DMS79 treated with DMSO at 0.1 percent for 48 hours (cell line): ENCODE measurements around the gene FOXN1.

ENCODE experiments used
- DNase-seq: peaks from one replicate; lab custom pipeline; 2025; lab: John Stamatoyannopoulos, UW

Gene FOXN1

DNA sequence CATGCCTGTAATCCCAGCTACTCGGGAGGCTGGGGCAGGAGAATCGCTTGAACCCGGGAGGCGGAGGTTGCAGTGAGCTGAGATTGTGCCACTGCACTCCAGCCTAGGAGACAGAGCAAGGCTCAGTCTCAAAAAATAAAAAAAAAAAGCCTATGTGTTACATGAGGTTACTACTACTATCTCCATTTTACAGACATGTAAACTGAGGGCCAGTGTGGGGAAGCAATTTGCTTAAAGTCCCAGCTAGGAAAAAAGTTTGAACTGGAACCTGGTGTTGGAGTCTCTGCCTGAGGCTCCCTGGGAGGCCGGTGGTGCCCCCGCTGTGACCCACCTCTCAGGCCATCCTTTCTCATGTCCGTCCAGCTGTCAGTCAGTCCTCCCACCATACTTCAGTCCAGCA is 28.2 kb upstream of the FOXN1 start:
- DNase-seq = no peak

DNA sequence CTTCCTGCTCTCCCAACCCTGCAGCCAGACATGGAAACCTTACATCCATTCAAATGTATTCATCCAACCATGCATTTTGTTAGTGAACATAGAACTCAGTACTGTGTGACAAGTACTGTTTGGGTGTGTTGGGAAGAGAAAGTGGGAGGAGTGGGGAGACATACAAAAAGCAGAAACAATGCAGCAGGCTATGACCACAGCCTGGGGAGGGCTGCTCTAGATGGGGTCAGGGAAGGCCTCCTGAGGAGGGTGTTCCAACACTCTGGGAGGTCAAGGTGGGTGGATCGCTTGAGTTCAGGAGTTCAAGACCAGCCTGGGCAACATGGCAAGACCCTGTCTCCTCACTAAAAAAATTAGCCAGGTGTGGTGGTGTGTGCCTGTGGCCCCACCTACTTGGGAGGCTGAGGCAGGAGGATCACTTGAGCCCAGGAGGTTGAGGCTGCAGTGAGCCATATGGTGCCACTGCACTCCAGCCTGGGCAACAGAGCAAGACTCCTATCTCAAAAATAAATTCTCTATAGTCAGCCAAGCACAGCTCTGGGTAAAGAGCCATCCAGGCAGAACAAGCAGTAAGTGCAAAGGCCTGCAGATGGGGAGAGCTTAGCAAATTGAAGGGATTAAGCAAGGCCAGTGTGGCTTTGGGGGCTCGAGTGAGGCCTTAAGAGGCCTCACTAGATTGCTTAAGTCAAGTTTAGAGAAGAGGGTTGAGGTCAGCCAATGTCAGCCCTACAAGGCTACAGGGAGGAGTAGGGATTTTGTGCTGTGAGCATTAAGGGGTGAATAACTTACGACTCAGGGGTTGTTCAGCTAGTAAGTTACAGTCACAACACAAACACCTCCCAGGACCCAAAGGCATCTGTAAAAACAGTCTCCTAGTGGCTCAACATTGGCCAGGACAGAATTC is 27.2 kb upstream of the FOXN1 start:
- no peak for DNase-seq

DNA sequence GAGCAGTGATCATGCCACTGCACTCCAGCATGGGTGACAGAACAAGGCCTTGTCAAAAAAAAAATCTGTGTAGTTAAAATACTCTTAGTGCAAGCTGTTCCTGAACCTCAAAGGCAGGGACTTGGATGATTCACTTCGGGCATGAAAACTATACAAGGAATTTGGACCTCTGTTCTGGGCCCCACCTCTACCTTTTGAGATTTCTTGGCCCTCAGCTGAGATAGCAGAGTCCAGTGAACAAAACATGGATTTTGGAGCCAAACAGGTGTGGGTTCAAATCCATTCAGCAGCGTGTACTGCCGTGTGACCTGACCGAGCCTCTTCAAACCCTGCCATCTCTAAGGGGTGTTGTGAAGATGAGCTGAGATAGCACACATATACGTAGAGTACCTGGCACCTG is 25.9 kb upstream of the FOXN1 start:
- DNase-seq = no peak

DNA sequence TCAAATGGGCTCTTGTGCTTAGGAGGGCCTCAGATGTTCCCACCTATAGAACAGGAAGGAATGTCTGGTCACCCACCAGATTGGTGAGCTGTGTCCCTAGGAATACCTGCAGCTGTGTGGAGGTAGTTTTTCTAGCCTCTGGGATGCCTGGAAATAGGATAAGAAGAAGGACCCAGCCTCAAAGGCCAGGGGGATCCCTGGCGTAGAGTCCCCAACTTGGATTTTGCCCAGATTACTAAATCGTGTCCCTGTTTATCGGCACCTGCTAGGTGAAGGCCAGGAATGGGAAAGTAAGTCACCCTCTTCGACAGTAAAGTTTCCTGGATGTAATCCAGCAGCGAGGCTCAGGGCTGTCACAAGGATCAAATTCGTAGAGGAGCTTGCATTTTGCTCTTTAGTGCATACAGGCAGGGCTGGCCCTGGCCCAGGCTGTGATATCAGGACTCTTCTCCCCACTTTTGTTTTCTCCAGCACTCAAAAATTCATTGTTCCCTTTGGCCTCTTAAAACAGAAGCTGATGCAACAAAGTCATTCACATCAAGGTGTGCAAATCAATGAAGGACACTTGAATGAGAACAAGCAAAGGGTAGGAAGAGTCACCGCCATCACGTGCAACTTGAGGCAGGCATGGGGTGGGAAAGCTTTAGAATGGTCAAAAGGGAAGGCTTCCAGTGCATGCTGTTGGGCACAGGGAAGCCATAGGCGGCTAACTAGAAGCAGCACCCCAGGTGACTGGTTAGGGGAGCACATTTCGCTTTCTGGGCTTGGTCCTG is 25.2 kb upstream of the FOXN1 start:
- peak; percentile 91 for DNase-seq

DNA sequence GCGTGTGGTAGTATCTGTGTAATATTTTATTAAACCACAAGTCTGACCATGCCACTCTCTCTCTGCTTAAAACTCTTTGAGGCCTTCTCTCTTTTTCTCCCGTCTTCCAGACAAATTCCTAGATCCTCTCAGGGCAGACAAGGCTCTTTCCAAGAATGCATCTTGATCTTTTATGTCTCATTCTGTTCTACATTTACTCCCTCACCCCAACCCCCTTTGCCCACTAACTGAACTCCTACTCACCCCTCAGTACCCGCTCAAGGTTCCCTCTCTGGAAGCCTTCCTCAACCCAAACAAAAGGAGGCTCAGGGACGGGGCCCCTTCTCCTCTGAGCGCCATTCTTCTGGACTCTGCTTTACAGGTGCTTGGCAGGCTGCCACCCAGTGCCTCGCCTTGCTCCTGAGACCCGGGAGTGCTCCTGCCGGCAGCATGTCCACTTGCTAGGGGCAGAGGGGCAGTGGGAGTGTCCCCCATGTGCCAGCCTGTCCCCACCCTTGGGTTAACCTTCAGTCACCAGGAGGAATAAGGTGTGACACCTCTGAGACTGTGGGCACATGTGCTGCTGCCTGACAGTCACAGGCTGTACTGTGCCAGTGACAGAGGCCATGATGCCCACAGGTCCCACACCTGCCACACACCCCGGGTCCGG is 23.5 kb upstream of the FOXN1 start:
- DNase-seq = no peak

DNA sequence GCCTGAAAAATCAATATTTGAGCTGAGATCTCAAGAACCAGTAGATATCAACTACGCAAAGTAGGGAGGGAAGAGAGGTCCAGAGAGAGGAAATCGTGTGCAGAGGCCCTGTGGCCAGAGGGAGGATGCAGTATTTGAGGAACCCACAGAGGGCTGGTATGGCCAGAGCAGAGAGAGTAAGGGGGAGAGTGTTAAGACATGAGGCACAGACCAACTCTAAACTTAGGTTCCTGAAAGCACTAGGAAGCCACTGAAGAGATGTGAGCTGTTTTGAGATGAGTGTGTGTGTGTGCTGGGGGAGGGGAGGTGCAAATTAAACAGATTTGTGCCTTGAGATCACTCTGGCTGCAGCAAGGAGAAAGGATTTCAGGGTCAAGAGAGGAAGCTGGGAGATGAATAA is 21.9 kb upstream of the FOXN1 start:
- DNase-seq = no peak

DNA sequence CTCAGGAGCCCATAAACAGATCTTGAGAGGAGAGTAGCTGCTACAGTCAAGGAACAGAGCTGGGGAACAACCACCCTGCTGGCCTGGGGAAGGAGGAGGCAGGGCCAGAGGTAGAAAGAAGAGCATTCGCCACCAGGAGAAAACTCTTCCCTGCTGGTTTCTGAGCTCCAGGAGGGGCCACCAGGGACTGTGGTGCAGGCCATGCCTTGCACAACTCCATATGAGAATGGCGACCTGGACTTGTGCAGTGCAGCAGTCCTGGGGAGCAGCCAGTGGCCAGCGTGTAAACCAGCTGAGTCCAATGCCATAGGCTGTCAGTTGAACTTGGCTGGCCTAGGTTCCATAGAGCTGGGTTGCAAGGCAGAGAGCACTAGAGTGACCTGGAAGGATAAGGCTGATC is 21.1 kb upstream of the FOXN1 start:
- no peak for DNase-seq

DNA sequence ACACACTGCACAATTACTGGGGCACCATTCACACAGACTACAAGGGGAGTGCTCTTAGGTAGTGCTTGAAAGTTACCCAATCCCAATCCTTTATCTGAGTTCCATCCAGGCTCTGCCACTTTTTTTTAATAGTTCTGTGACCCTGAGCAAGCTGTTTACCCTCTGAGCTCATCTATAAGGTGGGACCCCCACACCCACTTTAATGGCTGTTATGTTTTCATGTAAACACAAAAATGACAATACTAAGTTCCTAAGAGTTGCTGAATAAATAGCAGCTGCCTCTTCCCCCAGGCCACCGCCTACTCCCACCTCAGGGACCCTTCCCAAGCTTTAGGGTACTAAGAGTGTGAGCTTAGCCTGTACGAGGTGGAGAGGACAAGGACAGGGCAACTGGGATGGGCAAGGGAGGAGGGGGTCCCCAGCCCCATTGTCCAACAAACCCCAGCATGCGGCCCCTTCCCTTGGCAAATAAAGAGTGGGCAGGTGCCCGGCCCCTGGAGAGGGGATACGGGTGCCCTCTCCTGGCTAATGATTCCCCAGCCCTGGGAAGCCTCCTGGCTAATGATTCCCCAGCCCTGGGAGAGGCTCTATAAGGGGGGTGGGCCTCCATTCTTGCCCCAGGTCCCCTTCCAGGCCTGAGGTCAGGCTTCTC is 18.1 kb upstream of the FOXN1 start:
- DNase-seq = no peak

DNA sequence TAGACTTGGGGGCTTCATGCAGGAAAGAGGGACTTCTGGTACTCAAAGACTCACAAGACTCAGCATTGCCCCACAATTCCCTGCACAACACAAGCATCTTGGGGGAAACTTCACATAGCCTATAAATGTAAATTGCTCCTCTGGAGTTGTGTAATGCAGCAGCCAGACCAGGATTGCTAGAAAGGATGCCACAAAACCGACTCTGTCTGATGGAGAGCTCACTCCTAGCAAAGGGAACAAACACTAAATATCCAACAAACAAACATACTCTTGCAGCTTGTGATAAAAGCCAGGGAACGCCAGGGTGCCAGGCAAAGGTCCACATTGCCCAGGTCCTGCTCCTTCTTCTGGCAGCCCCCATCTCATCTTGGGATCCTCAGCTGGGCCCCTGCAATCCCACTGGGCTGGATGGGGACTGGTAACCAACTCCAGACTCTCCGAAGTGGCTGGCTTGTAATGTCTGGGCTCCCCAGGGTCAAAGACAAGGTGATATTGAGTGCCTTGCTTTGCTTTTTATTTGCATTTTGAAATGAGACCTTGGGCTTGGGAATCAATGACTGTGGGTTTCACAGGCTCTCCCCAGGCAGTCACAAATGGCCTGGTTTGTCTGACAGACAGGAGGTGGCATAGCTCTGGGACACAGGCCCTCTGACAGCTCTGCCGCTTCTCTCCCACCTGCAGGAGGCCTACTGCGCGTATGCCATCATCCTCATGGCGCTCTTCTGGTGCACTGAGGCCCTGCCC is 17.4 kb upstream of the FOXN1 start:
- no peak for DNase-seq

DNA sequence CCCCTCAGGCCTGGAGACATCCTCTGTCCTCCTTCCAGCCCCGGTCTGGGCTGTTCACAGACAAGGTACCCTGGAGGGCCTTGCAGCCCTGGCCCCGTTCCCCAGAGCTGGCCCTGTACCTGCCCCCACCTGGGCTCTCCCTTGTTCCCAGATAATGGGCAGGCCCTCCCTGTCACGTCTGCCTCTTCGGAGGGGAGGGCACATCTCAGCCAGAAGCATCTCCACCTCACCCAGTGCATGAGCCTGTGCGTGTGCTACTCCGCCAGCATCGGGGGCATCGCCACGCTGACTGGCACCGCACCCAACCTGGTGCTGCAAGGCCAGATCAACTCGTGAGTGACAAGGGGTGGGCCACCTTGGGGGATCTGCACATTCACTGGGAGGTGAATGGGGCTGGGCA is 14.9 kb upstream of the FOXN1 start:
- no peak for DNase-seq

DNA sequence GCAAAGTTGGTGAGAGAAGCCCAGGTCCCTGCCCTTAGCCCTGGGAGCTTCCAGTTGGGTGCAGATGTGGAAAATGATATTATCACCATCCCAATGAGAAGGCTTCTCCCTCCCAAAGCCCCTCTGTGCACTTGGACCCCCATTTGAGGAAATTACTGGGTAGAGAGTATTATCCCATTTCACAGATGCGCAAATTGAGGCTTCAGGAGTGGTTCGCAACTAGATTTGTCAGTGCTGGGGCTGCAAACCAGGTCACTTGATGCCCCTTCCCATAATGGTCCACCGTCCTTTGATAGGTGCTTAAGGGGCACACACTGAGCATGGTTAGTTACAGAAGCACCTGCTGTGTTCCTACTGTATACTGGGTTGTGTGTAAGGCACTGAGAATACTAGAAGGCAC is 14.3 kb upstream of the FOXN1 start:
- DNase-seq = no peak

DNA sequence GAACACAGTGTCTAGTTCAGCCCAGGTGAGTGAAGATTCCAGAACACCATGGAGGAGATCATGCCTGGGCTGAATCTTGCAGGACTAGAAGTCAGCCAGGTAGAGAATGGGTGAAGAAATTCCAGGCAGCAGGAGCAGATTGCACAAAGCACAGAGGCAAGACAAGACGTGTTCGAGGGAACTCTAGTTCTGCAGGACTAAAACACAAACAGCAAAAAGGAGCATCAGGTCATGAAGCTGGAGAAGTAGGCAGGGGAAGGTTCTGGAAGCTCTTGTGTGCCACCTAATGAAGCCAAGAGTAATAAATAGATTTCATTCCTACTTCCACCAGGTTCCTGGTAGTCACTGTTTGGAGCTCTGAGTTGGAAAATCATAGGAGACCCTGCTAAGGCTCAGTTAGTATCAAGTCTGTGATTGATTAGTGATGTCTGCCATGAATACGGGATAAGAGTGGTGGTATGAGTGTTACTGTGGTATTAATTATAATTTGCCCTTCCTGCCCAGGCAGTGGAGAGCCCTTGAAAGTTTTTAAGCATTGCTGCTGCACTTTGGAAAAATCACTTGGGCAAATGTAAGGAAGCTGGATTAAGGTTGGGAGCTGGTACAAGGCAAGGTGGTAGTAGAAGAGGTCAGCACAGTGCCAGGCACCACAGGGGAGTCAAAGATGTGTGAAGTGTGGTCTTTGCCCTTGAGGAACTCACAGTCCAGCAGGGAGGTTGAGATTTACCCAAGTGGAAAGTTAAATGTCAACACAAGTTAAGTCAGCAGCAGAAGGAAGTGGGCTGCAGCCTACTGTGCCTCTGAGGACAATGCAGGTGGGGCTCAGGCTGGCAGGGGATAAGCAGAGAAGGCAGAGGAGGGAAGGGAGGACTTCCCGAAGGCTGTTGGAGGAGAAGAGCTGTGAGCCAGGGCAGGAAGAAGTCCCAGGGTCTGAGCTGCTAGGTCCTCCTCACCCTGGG is 13.5 kb upstream of the FOXN1 start:
- DNase-seq = peak; percentile 43

DNA sequence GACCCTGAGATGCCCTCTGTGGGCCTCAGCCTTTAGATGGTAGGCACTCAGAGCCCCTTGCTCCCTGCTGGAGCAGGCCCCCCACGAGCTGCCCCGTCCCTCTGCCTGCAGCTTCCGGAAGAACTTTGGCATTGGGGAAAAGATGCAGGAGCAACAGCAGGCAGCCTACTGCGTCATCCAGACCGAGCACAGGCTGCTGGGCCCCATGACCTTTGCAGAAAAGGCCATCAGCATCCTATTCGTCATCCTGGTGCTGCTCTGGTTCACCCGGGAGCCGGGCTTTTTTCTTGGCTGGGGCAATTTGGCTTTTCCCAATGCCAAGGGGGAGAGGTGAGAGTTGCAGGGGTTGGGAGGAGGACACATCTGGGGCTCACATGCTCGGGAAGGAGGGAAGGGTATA is 12.7 kb upstream of the FOXN1 start:
- no peak for DNase-seq

DNA sequence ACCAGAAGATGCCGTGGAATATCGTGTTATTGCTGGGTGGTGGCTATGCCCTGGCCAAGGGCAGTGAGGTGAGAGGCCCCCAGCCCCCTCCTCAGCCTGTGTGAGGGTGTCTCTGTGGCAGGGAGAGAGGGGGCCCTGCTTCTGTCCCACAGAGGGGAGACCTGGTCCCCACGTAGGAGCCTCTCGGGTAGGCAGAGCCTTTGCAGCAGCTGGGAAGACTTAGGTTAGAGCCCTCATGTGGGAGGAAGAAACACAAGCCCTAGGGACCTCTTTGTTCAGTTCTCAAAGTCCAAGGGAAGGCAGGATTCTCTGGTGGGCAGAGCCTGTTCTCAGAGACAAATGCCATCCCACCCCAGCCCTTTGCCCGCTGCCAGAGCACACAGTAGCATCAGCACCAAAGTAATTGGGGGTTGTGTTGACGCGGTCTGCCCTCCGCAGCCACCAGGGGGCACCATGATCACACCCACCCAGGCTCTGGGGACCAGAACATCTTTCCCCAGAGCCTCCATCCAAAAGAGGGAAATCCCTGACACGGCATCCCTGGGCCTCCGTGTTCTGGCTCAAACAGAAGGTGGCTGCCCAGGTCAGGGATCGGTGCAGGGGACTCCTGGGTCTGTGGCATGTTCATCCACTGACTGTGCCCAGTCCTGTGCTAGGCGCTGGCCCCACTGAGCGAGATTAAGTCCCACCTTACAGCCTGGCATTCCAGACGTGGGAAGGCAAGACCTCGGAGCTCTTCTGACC is 11.5 kb upstream of the FOXN1 start:
- DNase-seq = peak; percentile 61

DNA sequence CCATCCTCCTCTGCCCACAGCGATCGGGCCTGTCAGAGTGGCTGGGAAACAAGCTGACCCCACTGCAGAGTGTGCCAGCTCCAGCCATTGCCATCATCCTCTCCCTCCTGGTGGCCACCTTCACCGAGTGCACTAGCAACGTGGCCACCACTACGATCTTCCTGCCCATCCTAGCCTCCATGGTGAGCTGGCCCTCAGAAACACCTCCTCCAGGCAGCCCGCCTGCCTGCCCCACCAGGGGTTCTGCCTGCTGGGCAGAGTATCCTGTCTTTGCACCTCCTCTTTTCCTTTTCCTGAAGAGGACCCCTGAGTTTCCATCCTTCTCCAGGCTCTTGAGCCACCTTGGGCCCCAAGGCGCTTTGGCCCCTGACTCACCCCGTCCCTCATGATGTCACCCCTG is 10.5 kb upstream of the FOXN1 start:
- DNase-seq = no peak

DNA sequence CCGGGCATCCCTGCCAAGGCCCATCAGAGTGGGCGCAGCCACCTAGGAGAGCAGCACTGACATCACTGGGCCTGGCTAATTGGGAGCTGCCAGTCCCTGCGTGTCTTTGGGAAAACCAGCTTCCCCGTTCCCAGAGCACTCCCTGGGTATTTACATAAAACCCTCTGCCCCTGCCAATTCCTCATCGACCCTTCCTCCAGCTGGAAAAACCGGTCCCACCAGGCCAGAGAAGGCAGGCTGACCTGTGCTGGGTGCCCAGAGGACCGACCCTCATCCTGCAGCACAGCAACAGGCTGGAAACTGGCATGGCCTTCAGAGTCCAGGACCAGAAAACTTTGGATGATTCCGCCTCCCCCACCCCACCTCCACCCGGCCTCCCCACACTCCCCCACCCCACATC is 8.2 kb upstream of the FOXN1 start:
- peak; percentile 64 for DNase-seq

DNA sequence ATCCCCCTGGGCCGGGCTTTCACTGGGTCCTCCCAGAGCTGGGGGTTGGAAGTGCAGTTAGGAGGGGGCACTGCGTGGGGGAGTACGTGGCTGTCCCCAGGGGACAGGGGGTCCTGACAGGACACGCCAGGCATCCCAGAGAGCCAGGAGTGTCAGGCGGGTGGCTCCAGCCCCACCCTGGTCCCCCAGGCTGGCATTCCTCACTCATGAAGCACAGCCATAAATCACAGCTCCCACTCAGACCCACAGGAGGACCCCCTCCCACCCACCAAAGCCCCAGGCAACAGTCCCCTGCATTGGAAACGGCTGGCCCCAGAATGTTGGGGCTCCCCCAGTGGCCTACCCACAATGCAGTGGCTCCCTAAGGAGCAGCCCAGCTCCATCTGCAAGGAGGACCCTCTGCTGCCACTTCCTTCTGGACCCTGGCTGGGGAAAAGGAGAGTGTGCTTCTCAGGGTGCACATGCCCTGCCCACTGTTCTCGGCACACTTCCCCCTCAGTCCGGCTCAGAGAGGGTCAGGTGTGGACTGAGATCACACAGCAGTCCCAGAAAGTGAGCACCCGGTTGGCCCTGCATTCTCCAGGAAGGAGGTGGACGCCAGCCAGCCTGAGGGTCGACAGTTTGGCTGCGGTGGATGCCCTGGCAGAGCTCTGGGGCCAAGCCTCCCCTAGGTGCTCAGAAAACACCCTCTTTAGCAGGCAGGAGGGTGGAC is 7.3 kb upstream of the FOXN1 start:
- no peak for DNase-seq

DNA sequence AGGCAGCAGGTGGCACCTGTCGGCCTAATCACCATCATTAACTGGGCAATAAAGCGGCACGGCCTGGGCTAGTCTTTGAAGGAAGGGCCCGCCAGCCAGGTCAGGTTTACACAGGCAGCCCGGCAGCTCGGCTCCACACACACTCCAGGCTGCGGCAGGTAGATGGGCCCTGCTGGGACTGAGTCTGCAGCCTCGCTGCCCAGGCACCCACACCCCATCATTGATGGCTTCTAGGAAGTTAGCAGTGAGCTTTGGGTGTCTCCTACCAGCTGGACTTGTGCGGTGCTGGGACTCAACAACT is 6.8 kb upstream of the FOXN1 start:
- DNase-seq = no peak

DNA sequence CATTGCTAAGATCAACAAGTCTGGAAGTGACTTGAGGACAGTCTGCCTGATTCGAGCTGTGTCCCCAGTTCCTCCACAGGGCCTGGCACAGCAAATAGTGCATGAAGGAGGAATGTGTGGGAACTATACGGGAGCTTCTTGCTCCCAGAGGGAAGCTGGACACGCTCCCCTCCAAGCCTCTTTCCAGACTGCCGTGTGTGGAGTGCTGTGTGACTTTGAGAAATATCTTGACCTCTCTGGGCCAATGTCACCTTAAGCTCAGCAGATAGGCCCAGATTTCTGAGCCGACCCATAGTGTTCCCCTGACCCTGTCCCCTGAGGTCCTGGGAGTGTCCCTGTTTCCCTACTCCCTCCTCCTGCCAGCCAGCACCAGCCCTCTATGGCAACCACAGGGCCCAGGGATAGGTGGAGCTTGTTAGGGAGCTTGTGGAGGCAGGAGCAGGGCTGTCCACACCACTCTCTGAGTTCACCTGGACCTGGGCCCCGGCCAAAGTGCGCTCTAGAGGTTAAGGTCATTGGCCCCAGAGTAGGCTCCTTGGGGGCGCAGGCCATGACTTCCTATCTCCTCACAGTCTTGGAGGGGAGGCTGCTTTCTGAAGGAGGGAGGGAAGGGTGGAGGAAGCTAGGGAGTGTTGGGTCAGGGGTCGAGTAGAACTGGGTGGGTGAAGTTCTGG is 6.3 kb upstream of the FOXN1 start:
- DNase-seq = no peak
